ENCODE measurements around the gene NR2C2.

DNA sequence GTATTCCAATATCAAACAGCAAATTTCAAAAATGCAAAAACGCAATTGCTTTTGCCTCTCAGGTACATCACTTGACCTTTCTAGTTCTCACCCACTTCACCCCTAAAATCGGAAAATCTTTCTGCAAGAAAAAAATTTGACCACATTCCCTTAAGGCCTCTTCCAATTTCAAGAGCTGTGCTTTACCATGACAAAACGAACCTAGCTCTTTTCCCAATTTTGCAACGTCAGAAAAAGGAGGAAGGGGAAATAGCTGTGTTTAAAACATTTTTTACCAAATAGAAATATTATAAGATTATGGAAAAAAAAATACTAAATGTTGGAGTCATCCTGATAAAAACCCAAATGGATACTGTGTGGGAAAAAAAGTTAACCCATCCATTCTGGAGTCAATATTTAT lies 1.1 kb upstream of the NR2C2 start:
- no peak for TF ChIP-seq NRF1 (conservative IDR thresholded peaks at IDR 0.05; ENCODE audit: low read depth, low read length)
- TF ChIP-seq, protein P1, sequence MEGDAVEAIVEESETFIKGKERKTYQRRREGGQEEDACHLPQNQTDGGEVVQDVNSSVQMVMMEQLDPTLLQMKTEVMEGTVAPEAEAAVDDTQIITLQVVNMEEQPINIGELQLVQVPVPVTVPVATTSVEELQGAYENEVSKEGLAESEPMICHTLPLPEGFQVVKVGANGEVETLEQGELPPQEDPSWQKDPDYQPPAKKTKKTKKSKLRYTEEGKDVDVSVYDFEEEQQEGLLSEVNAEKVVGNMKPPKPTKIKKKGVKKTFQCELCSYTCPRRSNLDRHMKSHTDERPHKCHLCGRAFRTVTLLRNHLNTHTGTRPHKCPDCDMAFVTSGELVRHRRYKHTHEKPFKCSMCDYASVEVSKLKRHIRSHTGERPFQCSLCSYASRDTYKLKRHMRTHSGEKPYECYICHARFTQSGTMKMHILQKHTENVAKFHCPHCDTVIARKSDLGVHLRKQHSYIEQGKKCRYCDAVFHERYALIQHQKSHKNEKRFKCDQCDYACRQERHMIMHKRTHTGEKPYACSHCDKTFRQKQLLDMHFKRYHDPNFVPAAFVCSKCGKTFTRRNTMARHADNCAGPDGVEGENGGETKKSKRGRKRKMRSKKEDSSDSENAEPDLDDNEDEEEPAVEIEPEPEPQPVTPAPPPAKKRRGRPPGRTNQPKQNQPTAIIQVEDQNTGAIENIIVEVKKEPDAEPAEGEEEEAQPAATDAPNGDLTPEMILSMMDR (IDR thresholded peaks at IDR 0.05 in 2 of 3, conservative IDR thresholded peaks at IDR 0.05 in 1 of 3; ENCODE audit: control insufficient read depth in 2 of 3, extremely low read depth in 1 of 3, insufficient read depth in 1 of 3, low read depth in 3 of 3, low read length in 3 of 3): no peak
- no peak for TF ChIP-seq ZSCAN29 (IDR thresholded peaks at IDR 0.05)
- TF ChIP-seq, protein P2, sequence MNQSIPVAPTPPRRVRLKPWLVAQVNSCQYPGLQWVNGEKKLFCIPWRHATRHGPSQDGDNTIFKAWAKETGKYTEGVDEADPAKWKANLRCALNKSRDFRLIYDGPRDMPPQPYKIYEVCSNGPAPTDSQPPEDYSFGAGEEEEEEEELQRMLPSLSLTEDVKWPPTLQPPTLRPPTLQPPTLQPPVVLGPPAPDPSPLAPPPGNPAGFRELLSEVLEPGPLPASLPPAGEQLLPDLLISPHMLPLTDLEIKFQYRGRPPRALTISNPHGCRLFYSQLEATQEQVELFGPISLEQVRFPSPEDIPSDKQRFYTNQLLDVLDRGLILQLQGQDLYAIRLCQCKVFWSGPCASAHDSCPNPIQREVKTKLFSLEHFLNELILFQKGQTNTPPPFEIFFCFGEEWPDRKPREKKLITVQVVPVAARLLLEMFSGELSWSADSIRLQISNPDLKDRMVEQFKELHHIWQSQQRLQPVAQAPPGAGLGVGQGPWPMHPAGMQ (IDR thresholded peaks at IDR 0.05; ENCODE audit: borderline replicate concordance): no peak
- TF ChIP-seq ZNF217 (IDR thresholded peaks at IDR 0.05): no peak
- TF ChIP-seq ZBTB11 (CRISPR knock-in tag; IDR thresholded peaks at IDR 0.05): no peak
- TF ChIP-seq ESRRA (IDR thresholded peaks at IDR 0.05; ENCODE audit: low read length): no peak
- no peak for TF ChIP-seq TCF12 (IDR thresholded peaks at IDR 0.05; ENCODE audit: low read depth, low read length)
- TF ChIP-seq STAT3 (IDR thresholded peaks at IDR 0.05; ENCODE audit: low read depth, low read length): no peak
